Upper lobe of left lung (tissue), 6 donors: ENCODE data around the gene TMEM132D. TPM values are rescaled to one million over a fixed set of nuclear protein-coding genes. Genes with fewer than 3 reads are reported as not detected.
A peak's percentile ranks its signal among the peaks of the same experiment; 100 is the strongest.

Experiments used
- ATAC-seq, 2 donors: fragments of 200-7000 bp; cut with Tn5 transposase; one replicate each; pipeline ENCODE4 v1.9.1; 2022; ENCODE audit warnings: mild to moderate bottlenecking in 2 of 2, moderate library complexity in 2 of 2; ENCODE audit not compliant: low FRiP score in 2 of 2
- DNase-seq, 2 donors: peaks; one replicate each; pipeline ENCODE4 v3.0.0-alpha.2; 2019 to 2020
- H3K27ac ChIP-seq, 4 donors: fragments of 200-600 bp; sonication (generic); one replicate each; pipeline ENCODE4 v1.5.1; 2016 to 2019
- H3K27me3 ChIP-seq, 4 donors: fragments of 200-600 bp; sonication (generic); one replicate each; pipeline ENCODE4 v1.5.1; 2017 to 2019
- H3K36me3 ChIP-seq, 4 donors: fragments of 200-600 bp; sonication (generic); one replicate each; pipeline ENCODE4 v1.5.1; 2016 to 2019
- H3K4me1 ChIP-seq, 4 donors: fragments of 200-600 bp; sonication (generic); one replicate each; pipeline ENCODE4 v1.5.1; 2018 to 2019
- H3K4me3 ChIP-seq, 4 donors: fragments of 200-600 bp; sonication (generic); one replicate each; pipeline ENCODE4 v1.5.1; 2017 to 2019; ENCODE audit warnings: mild to moderate bottlenecking in 2 of 4, moderate library complexity in 1 of 4
- H3K9me3 ChIP-seq, 4 donors: fragments of 200-600 bp; sonication (generic); one replicate each; pipeline ENCODE4 v1.5.1; 2018 to 2019
- CTCF ChIP-seq, 6 experiments: fragments of 450-650 bp in 4 of 6; fragments of 200-600 bp in 2 of 6; sonication (generic) in 2 of 6; IDR thresholded peaks; one replicate each; pipeline ENCODE4 v1.5.1; 2016 to 2019; ENCODE audit warnings: antibody characterized with exemption in 6 of 6
- EP300 ChIP-seq, 4 donors: sonication (generic); formaldehyde crosslinking; IDR thresholded peaks; one replicate each; pipeline ENCODE4 v1.5.1; 2017; ENCODE audit warnings: antibody characterized with exemption in 4 of 4, control low read depth in 2 of 4
- POLR2A ChIP-seq, 4 donors: fragments of 450-650 bp; IDR thresholded peaks; one replicate each; pipeline ENCODE4 v1.5.1; 2016 to 2017; ENCODE audit warnings: antibody characterized with exemption in 4 of 4, mild to moderate bottlenecking in 2 of 4
- POLR2AphosphoS5 ChIP-seq, 2 donors: sonication (generic); formaldehyde crosslinking; IDR thresholded peaks; one replicate each; pipeline ENCODE4 v1.5.1; 2017; ENCODE audit warnings: antibody characterized with exemption in 2 of 2
- WGBS, 2 donors: methylation state at CpG; one replicate each; pipeline ENCODE4 v1.1.5; 2017 to 2018; 5-methylcytosine and 5-hydroxymethylcytosine counted together
- total RNA-seq, 6 donors: library from RNA; depleted of rRNA in 4 of 6; stranded (reverse); fragments of >200 nt in 4 of 6; gene quantifications; one replicate each; pipeline versions ENCODE4 v1.1.0 to v1.2.1, GENCODE V29; 2016 to 2021
- donor health status: DM: no; HTN: no; CAD: no; lungs with moderate emphysema.
- donor health status: DM: no; HTN: yes; CAD: no; lungs with severe emphysema.

The TMEM132D gene
- total RNA-seq, 6 donors from 2014 or later, result 0.30 to 1.0 (median 0.79) TPM; not detected in 1

DNA sequence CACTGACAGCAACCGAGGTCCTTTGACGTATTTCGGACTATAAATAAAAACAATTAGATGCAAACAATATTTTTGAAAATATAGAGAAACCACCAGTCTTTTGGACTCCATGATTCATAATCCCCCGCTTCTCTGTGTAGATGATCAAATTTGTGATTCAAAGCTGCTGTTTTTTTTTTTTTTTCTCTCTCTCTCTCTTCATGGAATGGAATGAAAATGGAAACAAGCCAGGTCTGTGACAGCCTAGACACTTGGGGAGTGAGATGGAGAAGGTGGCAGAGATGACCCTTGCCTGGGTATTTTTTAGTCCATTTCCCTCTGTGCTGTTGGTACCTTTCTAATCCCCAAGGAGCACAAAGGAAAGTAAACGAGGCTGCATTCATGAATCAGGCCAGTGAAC is 802.0 kb downstream of the TMEM132D start:
- H3K27me3 ChIP-seq, result no peaks in the 10 kb centered on the region
- no peak for ATAC-seq
- H3K27ac ChIP-seq, result no peak overlapping the region
- 64 to 70% methylated on average over 5 of the region's 5 CpGs for WGBS, 2 donors
- no peaks in the 10 kb centered on the region for H3K36me3 ChIP-seq
- H3K9me3 ChIP-seq, result peaks cover 0 to 6% (median 2%) of the 10 kb centered on the region in 4 donors
- TF ChIP-seq POLR2A (IDR thresholded peaks at IDR 0.05) (no peak), EP300 (IDR thresholded peaks at IDR 0.05) (no peak), CTCF (IDR thresholded peaks at IDR 0.05) (no peak), POLR2AphosphoS5 (IDR thresholded peaks at IDR 0.05) (no peak)
- H3K4me1 ChIP-seq, result no peaks in the 10 kb centered on the region
- no peak for DNase-seq
- no peak overlapping the region for H3K4me3 ChIP-seq

- TF ChIP-seq POLR2A (IDR thresholded peaks at IDR 0.05) (no peak), EP300 (IDR thresholded peaks at IDR 0.05) (no peak), CTCF (IDR thresholded peaks at IDR 0.05) (no peak)
- Histone ChIP-seq H3K27me3 (no peaks in the 10 kb centered on the region), H3K36me3 (no peaks in the 10 kb centered on the region), H3K4me1 (no peaks in the 10 kb centered on the region), H3K27ac (no peak overlapping the region), H3K4me3 (no peak overlapping the region), H3K9me3 (peaks cover 0 to 6% (median 2%) of the 10 kb centered on the region in 4 donors)
- no peak for ATAC-seq
- 56 to 67% methylated on average over 5 of the region's 5 CpGs for WGBS, 2 donors
- DNase-seq, result no peak
Observed at GRCh38 chr12:129101404-129101803, 802.4 kb downstream of the TMEM132D start.

- H3K4me1 ChIP-seq, result no peaks in the 10 kb centered on the region
- H3K27ac ChIP-seq, result no peak overlapping the region
- ATAC-seq, result no peak
- no peaks in the 10 kb centered on the region for H3K36me3 ChIP-seq
- no peaks in the 10 kb centered on the region for H3K27me3 ChIP-seq
- H3K9me3 ChIP-seq, result peaks cover 0 to 6% (median 2%) of the 10 kb centered on the region in 4 donors
- 76 to 79% methylated on average over 3 of the region's 3 CpGs for WGBS, 2 donors
- no peak for DNase-seq
- TF ChIP-seq CTCF (IDR thresholded peaks at IDR 0.05), result no peak
- no peak for TF ChIP-seq EP300 (IDR thresholded peaks at IDR 0.05)
- TF ChIP-seq POLR2AphosphoS5 (IDR thresholded peaks at IDR 0.05), result no peak
- TF ChIP-seq POLR2A (IDR thresholded peaks at IDR 0.05), result no peak
- H3K4me3 ChIP-seq, result no peak overlapping the region
Observed at GRCh38 chr12:129097451-129097850, 806.4 kb downstream of the TMEM132D start.

DNA sequence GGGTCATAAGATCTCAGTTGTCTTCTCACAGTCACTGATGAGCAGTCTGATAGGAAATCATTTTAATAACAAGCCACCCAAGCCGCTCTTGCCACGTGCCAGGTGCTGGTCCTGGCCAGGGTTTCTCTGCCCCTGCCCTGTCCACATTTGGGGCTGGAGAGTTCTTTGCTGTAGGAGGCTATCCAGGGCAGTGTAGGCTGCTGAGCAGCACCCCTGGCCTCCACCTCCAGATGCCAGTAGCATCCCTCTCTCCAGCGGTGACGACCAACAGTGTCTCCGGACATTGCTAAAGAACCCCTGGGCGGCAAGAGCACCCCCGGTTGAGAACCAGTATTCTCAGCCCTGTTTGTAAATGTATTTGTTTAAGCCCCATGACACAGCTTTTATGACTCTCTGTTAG is 806.9 kb downstream of the TMEM132D start:
- no peak for TF ChIP-seq POLR2AphosphoS5 (IDR thresholded peaks at IDR 0.05)
- no peak for TF ChIP-seq CTCF (IDR thresholded peaks at IDR 0.05)
- TF ChIP-seq POLR2A (IDR thresholded peaks at IDR 0.05), result no peak
- no peak for TF ChIP-seq EP300 (IDR thresholded peaks at IDR 0.05)
- Histone ChIP-seq H3K9me3 (peaks cover 0 to 6% (median 2%) of the 10 kb centered on the region in 4 donors), H3K36me3 (no peaks in the 10 kb centered on the region), H3K27me3 (no peaks in the 10 kb centered on the region), H3K4me1 (no peaks in the 10 kb centered on the region), H3K27ac (no peak overlapping the region), H3K4me3 (no peak overlapping the region)
- DNase-seq (no peak), ATAC-seq (peak in 1 of 2 donors; percentile 51)
- 85 to 87% methylated on average over 7 of the region's 7 CpGs for WGBS, 2 donors

GRCh38 chr12:129096184-129096583 is 807.6 kb downstream of the TMEM132D start:
- WGBS, 2 donors, result 93 to 96% methylated on average over 10 to 11 of the region's 11 CpGs
- no peak for DNase-seq

More at GRCh38 chr12:129096184-129096583, 807.6 kb downstream of the TMEM132D start:
- H3K27me3 ChIP-seq, result no peaks in the 10 kb centered on the region
- ATAC-seq, result no peak
- H3K9me3 ChIP-seq, result peaks cover 0 to 6% (median 2%) of the 10 kb centered on the region in 4 donors
- no peak for TF ChIP-seq POLR2AphosphoS5 (IDR thresholded peaks at IDR 0.05)
- TF ChIP-seq POLR2A (IDR thresholded peaks at IDR 0.05), result no peak
- no peak for TF ChIP-seq CTCF (IDR thresholded peaks at IDR 0.05)
- TF ChIP-seq EP300 (IDR thresholded peaks at IDR 0.05), result no peak
- H3K36me3 ChIP-seq, result no peaks in the 10 kb centered on the region
- H3K27ac ChIP-seq, result no peak overlapping the region
- no peak overlapping the region for H3K4me3 ChIP-seq
- H3K4me1 ChIP-seq, result no peaks in the 10 kb centered on the region
